LNCAP (cell line): ENCODE data around the gene LMNTD2.

Experiments
- TF ChIP-seq, protein P1 (sequence below): fragments of 450-650 bp; IDR thresholded peaks from 2 replicates; pipeline ENCODE4 v1.5.1; 2017; ENCODE audit warnings: mild to moderate bottlenecking

LMNTD2 gene

DNA sequence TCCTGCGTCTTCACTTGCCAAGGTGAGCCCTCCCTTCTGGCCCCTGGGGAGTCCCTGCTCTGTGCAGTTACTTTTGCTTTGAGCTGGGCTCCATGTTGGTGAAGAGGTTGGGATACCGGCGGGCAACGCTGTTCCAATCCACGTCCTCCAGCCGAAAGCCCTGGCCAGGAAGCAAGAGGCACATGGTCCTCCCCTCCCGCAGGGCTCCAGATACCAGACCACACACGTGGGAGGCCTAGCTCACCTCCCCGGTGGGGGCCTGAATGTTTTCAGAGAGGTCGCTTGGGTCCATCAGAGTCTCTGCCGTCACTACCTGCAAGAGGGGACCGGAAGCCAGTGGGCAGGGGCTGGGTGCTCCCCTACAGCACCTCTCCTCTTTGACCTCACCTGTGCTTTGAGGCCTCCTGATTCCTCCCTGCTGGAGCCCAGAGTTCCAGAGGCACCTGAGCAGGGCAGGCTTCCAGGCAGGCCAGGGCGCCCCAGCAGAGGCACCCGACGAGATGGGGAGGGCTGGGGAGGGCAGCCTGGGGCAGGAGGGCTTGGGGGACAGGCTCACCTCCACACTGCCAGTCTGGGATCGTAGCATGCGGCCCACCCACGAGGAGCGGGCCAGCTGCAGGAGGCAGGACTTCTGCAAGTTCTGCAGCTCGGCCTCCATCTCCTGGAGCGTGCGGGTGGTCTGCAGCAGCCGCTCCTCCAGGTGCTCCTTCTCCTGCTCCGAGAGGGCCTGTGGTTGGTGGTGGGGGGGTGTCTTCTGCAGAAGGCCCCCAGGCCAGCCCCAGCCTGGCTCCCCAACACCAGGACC is 3.0 kb downstream of the LMNTD2 start:
- TF ChIP-seq, protein P1, sequence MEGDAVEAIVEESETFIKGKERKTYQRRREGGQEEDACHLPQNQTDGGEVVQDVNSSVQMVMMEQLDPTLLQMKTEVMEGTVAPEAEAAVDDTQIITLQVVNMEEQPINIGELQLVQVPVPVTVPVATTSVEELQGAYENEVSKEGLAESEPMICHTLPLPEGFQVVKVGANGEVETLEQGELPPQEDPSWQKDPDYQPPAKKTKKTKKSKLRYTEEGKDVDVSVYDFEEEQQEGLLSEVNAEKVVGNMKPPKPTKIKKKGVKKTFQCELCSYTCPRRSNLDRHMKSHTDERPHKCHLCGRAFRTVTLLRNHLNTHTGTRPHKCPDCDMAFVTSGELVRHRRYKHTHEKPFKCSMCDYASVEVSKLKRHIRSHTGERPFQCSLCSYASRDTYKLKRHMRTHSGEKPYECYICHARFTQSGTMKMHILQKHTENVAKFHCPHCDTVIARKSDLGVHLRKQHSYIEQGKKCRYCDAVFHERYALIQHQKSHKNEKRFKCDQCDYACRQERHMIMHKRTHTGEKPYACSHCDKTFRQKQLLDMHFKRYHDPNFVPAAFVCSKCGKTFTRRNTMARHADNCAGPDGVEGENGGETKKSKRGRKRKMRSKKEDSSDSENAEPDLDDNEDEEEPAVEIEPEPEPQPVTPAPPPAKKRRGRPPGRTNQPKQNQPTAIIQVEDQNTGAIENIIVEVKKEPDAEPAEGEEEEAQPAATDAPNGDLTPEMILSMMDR, result no peak

DNA sequence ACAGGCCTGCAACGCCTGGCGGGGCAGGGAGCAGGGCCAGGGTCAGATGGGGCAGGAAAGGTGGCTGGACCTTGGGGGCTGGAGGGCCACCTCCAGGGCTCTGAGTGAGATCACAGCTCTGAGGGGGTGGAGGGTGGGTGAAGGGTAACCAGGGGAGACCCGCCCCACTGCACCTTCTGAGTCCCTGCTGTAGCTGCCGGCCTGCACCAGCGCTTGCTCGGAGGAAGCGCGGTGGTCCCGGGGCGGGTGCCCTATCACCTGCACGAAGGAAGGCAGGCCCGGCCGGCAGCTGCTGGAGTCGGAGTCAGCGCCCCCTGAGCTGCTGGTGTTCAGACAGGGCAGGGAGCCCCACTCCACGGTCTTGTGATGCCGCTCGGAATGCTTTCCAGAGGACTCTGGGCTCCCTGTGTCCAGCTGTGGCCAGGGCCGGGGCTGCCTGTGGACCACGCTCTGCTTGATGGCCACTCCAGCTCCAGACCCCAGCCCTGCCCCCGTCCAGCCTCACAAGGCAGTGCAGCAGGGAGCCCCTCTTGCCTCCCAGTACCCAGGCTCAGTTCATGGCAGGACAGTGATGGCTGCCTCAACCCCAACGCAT is 3.8 kb downstream of the LMNTD2 start:
- TF ChIP-seq, protein P1, result no peak

DNA sequence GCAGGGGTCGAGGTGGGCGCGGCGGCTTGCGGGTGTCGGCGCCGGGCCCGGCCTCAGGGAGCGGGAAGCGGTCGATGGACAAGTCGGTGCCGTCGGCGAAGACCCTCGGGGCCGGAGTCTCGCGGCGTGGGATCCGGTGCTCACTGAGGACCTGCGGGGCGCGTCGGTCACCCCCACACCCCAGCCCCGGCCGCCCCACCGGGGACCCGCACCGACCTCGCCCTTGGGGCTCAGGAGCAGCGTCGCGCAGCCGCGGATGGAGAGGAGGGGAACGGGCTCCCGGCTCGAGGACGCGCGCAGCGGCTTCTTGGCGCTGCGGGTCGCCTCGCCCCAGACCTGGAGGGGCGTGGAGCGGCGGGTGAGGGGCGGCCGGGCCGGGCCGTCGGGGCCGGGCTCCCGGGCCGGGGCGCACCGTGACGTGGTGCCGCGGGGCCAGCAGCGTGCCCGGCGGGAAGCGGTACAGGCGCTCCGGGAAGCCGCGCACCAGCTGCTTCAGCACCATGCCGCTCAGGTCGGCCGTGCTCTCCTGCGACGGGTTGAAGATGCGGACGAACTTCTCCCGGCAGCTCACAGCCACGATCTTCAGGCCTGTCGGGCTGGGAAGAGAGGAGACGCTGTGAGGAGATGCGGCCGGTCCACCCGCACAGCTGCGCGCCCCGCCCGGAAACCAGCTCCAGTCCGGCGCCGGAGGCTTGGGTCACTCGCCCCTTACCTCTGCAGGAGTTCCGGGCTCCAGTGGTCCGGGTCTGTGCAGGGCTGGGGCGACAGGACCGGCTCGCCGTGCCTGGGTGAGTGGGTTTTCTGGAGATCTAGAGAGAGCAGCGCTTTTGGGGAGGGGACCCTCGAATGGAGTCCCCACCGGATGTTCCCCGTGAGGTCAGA is 4.5 kb downstream of the LMNTD2 start:
- TF ChIP-seq, protein P1, result no peak

DNA sequence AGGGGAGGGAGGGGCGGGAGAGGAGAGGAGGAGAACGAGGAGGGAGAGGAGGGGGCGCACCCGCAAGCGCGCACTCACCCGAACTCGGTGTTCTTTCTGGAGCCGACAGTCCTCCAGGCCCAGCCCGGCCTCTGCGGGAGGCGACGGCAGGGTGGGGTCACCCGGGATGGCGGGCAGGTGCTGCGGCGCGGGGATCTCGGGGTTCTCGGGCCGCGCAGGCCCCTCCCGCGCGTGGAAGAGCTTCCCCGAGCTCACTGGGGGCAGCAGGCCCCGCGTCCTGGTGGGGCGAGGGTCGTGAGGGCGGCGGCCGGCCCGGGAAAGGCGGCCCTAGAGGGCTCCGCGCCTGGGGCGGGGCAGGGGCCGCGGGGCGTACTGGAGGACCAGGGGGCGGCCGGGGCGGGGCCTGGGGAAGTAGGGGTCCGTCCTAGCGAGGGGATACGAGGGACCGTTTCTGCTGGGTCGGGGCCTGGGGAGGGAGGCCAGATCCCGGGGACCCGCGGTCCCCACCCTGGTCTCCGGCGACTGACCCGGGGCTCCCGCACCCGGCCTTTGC is 5.2 kb downstream of the LMNTD2 start:
- TF ChIP-seq, protein P1, result no peak

DNA sequence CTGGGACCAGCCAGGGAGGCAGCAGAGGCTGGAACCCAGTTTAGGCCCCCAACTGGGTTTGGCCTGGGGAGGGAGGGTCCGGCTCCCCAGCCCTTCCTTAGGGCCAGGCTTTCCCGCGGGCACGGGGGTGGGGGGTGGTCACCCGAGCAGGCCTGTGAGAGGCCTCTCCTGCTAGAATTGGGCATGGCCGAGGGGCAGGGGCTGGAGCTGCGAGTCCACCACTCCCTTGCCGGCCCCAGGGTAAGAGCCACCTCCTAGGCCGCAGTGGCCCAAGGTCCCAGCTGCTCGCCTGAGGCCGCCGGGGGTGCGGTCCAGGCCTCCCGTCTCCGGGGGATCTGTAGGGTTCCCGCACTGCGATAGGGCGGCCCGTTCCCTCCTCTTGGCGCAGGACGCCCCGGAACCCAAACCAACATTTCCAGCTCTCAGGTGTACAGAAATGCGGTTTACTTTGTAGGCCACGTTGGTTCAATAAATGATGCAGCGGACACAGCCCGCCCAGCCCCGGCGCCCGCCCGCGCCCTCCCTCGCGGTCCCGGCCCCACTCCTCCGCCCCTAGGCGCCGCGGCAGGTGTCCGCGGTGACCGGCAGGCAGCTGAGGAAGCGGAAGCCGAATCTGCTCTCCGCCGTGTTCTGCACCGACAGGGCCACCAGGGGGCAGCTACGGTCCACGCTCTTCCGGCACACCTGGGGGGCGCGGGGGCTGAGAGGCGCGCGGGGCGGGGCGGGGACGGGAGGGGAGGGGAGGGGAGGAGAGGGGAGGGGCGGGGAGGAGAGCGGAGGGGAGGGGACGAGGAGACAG is 5.9 kb downstream of the LMNTD2 start:
- TF ChIP-seq, protein P1, result peak; percentile 61

DNA sequence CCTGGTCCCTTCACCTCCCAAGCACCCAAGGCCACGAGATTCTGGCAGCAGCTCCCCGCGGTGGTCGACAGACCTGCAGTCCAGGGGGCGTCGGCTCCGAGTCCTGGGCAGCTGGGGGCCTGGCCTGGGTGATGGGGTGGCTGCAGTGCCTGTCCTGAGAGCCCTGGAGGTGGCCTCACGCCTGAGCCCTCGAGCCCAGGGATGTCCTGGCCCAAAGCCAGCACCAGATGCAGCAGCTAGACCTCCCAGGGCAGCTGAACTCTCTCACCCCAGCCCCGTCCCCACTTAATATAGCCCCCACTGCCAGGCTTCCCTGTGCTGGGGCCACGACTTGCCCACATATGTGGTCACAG is 6.6 kb downstream of the LMNTD2 start:
- TF ChIP-seq, protein P1, result no peak
